ENCODE results near the gene INMT. TPM values are rescaled to one million over a fixed set of nuclear protein-coding genes. Genes with fewer than 3 reads are reported as not detected.
A peak's percentile ranks its signal among the peaks of the same experiment; 100 is the strongest.

INMT gene
- total RNA-seq, 2 donors from 2014 or later, result 88.9 to 199 TPM

- H3K27ac ChIP-seq, result peak overlapping the region; percentile 79 to 92
- H3K27me3 ChIP-seq, result no peaks in the 10 kb centered on the region
- peaks cover 0 to 15% of the 10 kb centered on the region in 2 donors for H3K4me1 ChIP-seq
- peak overlapping the region; percentile 68 to 69 for H3K4me3 ChIP-seq
- no peaks in the 10 kb centered on the region for H3K9me3 ChIP-seq
- no peak for DNase-seq (ENCODE audit: low spot score)
- TF ChIP-seq CTCF (IDR thresholded peaks at IDR 0.05), result no peak
- H3K36me3 ChIP-seq, result no peaks in the 10 kb centered on the region
These were observed 20.0 kb downstream of the INMT start for GRCh38 chr7:30771880-30772425.

GRCh38 chr7:30772984-30773383, 21.0 kb downstream of the INMT start:
- Histone ChIP-seq H3K4me1 (peaks cover 0 to 15% of the 10 kb centered on the region in 2 donors), H3K4me3 (no peak overlapping the region)

GRCh38 chr7:30775992-30776391, 24.1 kb downstream of the INMT start:
- no peak overlapping the region for H3K27ac ChIP-seq
- H3K4me1 ChIP-seq, result peaks cover 0 to 36% of the 10 kb centered on the region in 2 donors
- H3K27me3 ChIP-seq, result no peaks in the 10 kb centered on the region
- H3K4me3 ChIP-seq, result no peak overlapping the region
- TF ChIP-seq CTCF (IDR thresholded peaks at IDR 0.05), result no peak
- H3K9me3 ChIP-seq, result no peaks in the 10 kb centered on the region
- H3K36me3 ChIP-seq, result no peaks in the 10 kb centered on the region
- no peak for DNase-seq (ENCODE audit: low spot score)

More at GRCh38 chr7:30772984-30773383, 21.0 kb downstream of the INMT start:
- Histone ChIP-seq H3K27ac (no peak overlapping the region), H3K9me3 (no peaks in the 10 kb centered on the region), H3K27me3 (no peaks in the 10 kb centered on the region), H3K36me3 (no peaks in the 10 kb centered on the region)
- TF ChIP-seq CTCF (IDR thresholded peaks at IDR 0.05), result no peak
- no peak for DNase-seq (ENCODE audit: low spot score)

- no peaks in the 10 kb centered on the region for H3K9me3 ChIP-seq
- TF ChIP-seq CTCF (IDR thresholded peaks at IDR 0.05), result no peak
- peaks cover under 1% of the 10 kb centered on the region for H3K36me3 ChIP-seq
- peaks cover 0 to 38% of the 10 kb centered on the region in 2 donors for H3K4me1 ChIP-seq
- H3K27ac ChIP-seq, result no peak overlapping the region
- no peak for DNase-seq (ENCODE audit: low spot score)
- H3K27me3 ChIP-seq, result no peaks in the 10 kb centered on the region
- H3K4me3 ChIP-seq, result no peak overlapping the region
These were observed 25.0 kb downstream of the INMT start for GRCh38 chr7:30776971-30777370.

- Histone ChIP-seq H3K27me3 (no peaks in the 10 kb centered on the region), H3K36me3 (peaks cover 15% of the 10 kb centered on the region), H3K9me3 (no peaks in the 10 kb centered on the region), H3K27ac (peak overlapping the region; percentile 44 to 50), H3K4me3 (no peak overlapping the region), H3K4me1 (peaks cover 0 to 31% of the 10 kb centered on the region in 2 donors)
- no peak for DNase-seq (ENCODE audit: low spot score)
- no peak for TF ChIP-seq CTCF (IDR thresholded peaks at IDR 0.05)
These were observed 26.5 kb downstream of the INMT start for GRCh38 chr7:30778255-30779025.
